GM13977 (cell line): ENCODE data around the gene RPRD1A.
"Not testable (repeated sequence)": the region's sequence is repeated elsewhere in the genome, so short reads cannot be mapped to it uniquely, and the experiment has no call there.

ENCODE experiments used
- DNase-seq: peaks from one replicate; pipeline ENCODE4 v3.0.0; 2012; ENCODE audit warnings: low spot score
- CTCF ChIP-seq: IDR thresholded peaks from 2 replicates; pipeline ENCODE4 v1.5.1; 2012; ENCODE audit warnings: mild to moderate bottlenecking, control low read depth; ENCODE audit not compliant: insufficient read depth; ENCODE audit errors: extremely low read depth, missing control alignments
- in situ Hi-C: fragments of 300-500 bp; cut with MboI; formaldehyde crosslinking; loops from one replicate; pipeline ENCODE4 v1.12.0; 2022; ENCODE audit warnings: low sequenced_read_pairs, low pct_unique_long_range_greater_than_20kb, mixed read lengths, inconsistent platforms; ENCODE audit not compliant: unreplicated experiment

The RPRD1A gene

DNA sequence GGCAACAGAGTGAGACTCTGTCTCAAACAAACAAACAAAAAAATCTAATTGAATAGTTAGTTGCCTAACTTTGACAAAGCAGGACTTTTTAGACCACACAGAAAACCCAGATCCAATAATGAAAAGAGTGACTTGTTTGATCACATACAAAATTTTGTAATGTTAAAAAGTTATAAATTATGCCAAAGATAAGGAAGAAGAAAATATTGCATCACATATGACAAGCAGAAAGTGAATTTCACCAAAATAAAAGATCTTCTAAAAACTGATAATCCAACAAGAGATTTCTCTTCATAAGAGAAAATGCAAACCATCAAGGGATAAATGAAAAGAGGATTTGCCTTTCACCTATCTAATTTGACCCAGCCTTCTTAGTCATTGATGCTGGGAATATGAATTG lies 97.7 kb downstream of the RPRD1A start:
- no peak for TF ChIP-seq CTCF
- in situ Hi-C loops: loop anchor here (25.0 kb wide), 1 partner anchor 207 kb away; no protein-coding TSS in a partner anchor

GRCh38 chr18:35968278-35968880 lies 99.0 kb downstream of the RPRD1A start:
- no peak for DNase-seq
- no peak for TF ChIP-seq CTCF
- in situ Hi-C loops: loop anchor here (25.0 kb wide), 1 partner anchor 206 kb away; no protein-coding TSS in a partner anchor

More for the DNA sequence above, 97.7 kb downstream of the RPRD1A start:
- DNase-seq: no peak

GRCh38 chr18:35967866-35968265 lies 99.5 kb downstream of the RPRD1A start:
- in situ Hi-C loops: loop anchor here (25.0 kb wide), 1 partner anchor 206 kb away; no protein-coding TSS in a partner anchor
- DNase-seq: not testable (repeated sequence)

DNA sequence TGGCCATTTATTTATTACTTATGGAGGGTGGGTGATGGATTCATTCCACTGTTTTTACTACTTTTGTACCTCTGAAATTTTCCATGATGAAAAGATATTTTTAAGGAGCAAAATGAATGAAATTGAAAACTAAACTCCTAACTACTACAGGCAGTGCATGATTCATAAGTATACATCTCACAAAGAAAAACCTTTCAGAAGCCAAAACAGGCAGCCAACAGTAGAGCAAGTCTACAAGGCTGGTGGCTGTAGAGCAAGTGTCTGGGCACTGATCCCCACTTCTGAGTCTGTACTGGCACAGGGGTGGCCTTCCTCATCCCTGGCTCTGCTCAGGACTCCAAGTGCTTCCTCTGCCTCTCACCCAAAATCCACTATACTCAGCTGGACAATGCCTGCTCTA lies 103.0 kb downstream of the RPRD1A start:
- no peak for TF ChIP-seq CTCF
- no peak for DNase-seq
- in situ Hi-C loops: loop anchor here (25.0 kb wide), 1 partner anchor 202 kb away; no protein-coding TSS in a partner anchor

- TF ChIP-seq CTCF: no peak
- DNase-seq: no peak
- in situ Hi-C loops: loop anchor here (25.0 kb wide), 1 partner anchor 200 kb away; no protein-coding TSS in a partner anchor
These were observed 105.0 kb downstream of the RPRD1A start for GRCh38 chr18:35962320-35962719.

GRCh38 chr18:35956226-35956625 lies 111.1 kb downstream of the RPRD1A start:
- TF ChIP-seq CTCF: no peak
- in situ Hi-C loops: loop anchor here (25.0 kb wide), 1 partner anchor 194 kb away; no protein-coding TSS in a partner anchor
- DNase-seq: no peak

DNA sequence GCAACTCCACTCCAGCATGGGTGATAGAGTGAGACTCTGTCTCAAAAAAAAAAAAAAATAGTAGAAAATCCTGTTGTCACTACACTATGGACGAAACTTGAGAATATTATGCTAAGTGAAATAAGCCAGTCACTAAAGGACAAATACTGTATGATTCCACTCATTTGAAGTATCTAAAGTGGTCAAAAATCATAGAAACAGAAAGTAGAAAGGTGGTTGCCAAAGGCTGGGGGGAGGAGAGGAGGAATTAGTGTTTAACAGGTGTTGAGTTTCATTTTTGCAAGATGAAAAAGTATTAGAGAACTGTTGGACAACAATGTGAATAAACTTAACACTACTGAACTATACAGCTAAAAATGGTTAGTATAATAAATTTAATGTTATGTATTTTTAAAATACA lies 113.7 kb downstream of the RPRD1A start:
- no peak for DNase-seq
- in situ Hi-C loops: loop anchor here (25.0 kb wide), 1 partner anchor 191 kb away; no protein-coding TSS in a partner anchor
- no peak for TF ChIP-seq CTCF
